LNCAP (cell line): ENCODE data around the gene ACP2.

Source experiments
- TF ChIP-seq, protein P1 (sequence below): fragments of 450-650 bp; IDR thresholded peaks from 2 replicates; pipeline ENCODE4 v1.5.1; 2017; ENCODE audit warnings: mild to moderate bottlenecking

Gene ACP2

DNA sequence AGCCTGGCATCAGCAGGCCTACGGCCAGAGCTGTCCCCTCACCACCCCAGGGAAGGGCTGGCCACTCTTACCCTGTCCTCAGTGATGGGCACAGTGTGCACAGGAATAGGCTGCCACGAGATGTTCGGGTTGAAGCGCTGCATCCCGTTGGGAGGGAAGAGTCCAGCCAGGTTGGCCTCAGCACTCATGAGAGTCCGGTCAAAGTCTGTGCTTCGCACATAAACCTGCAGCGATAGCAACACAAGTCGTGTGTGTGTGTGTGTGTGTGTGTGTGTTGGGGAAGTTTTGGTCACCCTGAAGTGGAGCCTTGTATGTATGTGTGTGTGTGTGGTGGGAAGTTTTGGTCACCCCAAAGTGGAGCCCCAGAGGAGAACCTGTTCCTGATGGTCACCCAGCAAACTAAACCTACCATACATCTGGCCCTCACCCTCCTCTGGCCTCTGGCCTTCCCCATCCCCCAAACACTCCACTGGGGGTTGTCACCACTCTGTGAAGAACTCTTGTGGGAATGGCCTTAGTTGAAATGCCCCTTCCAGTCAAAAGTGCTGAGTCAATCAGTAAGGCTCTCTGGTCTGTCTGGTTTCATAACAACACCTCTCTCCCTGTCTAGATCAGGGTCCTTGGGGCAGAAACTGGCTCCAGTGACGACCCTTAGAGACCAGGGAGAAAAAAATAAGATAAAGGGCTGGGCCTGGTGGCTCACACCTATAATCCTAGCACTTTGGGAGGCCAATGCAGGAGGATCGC, 2.8 kb downstream of the ACP2 start:
- TF ChIP-seq, protein P1, sequence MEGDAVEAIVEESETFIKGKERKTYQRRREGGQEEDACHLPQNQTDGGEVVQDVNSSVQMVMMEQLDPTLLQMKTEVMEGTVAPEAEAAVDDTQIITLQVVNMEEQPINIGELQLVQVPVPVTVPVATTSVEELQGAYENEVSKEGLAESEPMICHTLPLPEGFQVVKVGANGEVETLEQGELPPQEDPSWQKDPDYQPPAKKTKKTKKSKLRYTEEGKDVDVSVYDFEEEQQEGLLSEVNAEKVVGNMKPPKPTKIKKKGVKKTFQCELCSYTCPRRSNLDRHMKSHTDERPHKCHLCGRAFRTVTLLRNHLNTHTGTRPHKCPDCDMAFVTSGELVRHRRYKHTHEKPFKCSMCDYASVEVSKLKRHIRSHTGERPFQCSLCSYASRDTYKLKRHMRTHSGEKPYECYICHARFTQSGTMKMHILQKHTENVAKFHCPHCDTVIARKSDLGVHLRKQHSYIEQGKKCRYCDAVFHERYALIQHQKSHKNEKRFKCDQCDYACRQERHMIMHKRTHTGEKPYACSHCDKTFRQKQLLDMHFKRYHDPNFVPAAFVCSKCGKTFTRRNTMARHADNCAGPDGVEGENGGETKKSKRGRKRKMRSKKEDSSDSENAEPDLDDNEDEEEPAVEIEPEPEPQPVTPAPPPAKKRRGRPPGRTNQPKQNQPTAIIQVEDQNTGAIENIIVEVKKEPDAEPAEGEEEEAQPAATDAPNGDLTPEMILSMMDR, result no peak

DNA sequence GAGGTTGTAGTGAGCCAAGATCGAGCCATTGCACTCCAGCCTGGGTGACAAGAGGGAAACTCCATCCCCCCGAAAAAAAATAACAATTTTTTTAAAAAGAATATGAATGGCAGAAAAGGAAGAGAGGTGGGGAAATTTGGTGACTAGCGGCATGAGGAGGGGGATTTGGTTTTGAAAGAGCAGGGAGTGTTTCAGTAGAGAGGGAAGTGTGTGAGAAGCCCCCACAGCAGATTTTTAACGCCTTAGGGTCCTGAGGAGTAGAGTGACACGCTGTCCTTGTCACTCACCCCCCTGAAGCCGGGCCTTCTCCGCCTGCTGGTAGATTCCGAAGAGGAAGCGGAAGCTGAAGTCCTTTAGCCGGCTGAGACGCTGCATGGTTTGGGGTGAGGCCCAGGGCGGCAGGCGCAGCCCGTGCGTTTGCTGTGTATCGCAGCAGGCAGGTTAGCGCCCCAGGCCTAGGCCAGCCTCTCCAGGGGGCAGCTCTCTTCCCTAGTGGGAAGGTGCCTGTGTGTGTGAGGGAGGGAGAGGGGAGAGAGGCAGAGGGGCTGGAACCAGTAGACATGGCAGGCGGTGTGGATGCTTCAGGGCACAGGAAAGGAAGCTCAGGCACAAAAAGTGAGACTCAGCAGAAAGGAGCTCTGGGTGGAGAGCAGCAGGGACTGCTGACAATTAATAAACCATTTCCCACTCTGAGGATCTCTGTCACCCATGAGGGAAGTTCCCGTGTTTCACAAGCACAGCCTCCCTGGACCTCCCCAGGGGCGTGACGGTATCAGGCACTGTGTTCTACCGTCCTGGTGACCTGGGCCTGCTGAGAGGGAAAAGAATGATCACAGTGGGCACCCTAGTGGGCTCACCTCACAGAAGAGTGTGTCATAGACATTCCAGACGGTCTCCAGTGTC, 3.9 kb downstream of the ACP2 start:
- TF ChIP-seq, protein P1, result no peak

DNA sequence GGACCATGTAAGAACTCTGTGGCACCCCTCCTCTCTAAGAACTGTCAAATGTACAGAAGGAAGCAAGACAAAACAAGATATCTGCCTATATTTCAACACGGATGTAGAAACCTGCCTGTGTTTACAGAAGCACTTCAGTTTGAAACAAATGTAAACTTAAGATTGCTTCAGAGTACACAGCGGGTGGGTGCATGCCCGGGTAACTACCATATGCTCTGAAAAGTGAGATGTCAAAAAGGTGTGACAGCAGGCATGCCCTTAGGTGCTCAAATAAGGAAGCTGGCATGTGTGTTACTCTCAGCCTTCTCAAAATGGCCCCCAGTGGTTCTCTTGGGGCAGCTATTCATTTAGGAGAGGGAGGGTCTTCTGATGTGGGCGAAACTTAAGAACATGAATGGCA, 5.2 kb downstream of the ACP2 start:
- TF ChIP-seq, protein P1, result no peak

- TF ChIP-seq, protein P1, result no peak; the same call in 1 of the 2 replicates
Measured at GRCh38 chr11:47242596-47243192, 5.9 kb downstream of the ACP2 start.

GRCh38 chr11:47241841-47242301, 6.7 kb downstream of the ACP2 start:
- TF ChIP-seq, protein P1, result no peak

DNA sequence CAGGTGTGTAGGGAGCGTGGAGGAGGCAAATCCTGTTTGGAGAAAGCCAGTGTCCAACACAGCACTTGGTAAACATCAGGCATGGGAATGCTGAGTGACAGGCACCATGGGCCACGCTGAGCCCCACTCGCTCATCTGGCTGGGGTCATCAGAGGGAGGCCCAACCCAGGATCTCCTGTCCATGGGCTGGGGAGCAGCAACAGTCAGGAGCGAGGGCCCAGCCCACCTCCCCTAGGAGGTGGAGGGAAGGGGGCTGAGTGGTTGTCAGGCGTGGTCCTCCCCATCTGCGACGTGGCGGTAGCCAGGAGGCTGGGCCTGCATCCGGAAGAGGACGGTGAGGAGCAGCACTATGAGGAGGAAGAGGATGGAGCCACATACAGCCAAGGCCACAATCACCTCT, 8.8 kb downstream of the ACP2 start:
- TF ChIP-seq, protein P1, result no peak

GRCh38 chr11:47236482-47236881, 12.1 kb downstream of the ACP2 start:
- TF ChIP-seq, protein P1, result no peak
